Measurements from ENCODE around the gene SPAG8.

DNA sequence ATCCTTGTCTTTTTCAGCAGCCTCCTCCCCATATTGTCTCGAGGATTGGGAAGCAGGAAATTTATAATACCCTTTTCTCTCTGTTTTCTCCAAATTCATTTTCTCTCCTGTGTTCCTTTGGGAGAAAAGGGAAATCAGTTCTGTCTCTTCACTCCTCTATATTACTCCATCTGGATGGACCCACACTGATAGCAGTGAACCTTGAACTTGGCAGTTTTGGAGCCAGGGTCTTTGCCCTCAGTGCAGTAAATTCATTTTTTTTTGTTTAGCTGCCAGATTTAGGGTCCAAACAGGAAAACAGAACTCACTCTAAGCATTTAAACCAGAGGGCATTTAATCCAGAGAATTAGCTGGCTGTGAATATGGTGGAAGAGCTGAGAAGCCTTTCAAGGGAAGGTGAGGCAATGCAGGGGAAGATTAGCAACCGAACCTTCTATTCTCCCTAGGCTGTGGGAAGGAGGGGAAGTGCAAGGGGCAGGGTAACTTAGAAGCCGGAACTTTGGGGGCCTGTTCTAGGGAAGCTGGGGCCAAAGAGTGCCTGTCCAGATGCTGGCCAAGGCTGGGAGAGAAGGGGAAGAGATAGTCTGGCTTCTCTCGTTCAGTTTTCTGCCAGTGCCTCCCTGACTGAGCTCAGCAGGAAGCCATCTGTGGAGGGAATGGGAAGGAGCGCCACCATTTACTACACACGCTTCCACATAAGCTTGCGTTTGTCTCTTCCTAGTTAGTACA lies 37.0 kb downstream of the SPAG8 start:
- TF ChIP-seq EZH2 (IDR thresholded peaks at IDR 0.05; ENCODE audit: insufficient read depth, poor library complexity, severe bottlenecking) (no peak), EZH2phosphoT487 (IDR thresholded peaks at IDR 0.05; ENCODE audit: insufficient read depth, low read depth) (no peak)
